ENCODE measurements around the gene MYO19. TPM values are rescaled to one million over a fixed set of nuclear protein-coding genes. Genes with fewer than 3 reads are reported as not detected.

Gene MYO19
- total and polyA plus RNA-seq, 2 of the 8 experiments (the other 6 are each of a cell fraction or from before 2014, with no cell fraction given): 126 to 163 TPM

DNA sequence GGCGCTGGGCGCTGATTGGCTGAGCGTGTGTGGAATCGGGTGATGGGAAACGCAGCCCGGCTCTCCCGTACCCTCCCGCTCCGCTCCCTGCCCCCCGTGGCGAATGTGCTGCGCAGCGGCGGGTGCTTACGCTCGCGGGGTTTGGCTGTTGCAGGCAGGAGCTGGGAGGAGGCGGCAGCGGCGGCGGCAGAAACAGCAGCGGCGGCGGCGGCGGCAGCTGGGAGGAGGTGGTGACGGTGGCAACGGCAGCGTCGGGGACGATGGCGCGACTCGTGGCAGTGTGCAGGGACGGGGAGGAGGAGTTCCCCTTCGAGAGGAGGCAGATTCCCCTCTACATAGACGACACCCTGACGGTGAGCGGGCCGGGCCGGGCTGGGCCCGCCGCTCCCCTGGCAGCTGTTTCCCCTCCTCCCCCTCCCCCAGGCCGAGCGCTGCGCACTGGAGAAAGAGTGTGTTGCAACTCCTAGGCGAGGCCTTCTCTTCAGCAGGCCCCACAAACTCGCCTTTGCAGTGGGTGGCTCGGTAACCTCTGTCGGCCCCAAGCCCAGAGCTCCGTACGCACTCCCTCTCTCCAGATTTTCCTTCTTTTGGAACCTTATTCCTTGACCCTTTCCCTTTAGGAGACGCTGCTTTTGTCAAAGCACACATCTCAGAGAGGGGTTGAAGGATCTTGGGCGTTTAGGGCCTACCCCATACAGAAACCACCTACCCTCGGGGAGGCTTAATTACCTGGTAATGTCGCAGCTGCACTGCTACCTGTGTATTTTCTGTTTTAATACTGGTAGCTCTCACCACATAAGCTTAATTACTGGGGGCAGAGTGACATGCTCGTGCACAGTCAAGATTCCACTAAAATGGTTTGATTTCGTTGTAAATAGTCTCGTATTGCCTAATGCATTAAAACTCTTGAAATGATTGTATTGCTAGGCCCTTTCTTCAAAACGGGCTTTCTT lies 11.1 kb upstream of the MYO19 start (continued):
- TF ChIP-seq KDM4A (IDR thresholded peaks at IDR 0.05; ENCODE audit: low read depth, low read length, severe bottlenecking) (no peak), BRCA1 (IDR thresholded peaks at IDR 0.05; ENCODE audit: low read depth, low read length) (no peak), HDAC2 (IDR thresholded peaks at IDR 0.05; ENCODE audit: borderline replicate concordance in 1 of 2, low read depth in 2 of 2, low read length in 2 of 2) (no peak), RNF2 (IDR thresholded peaks at IDR 0.05; ENCODE audit: borderline replicate concordance, low read depth, low read length, missing control alignments, poor library complexity, severe bottlenecking) (no peak), GTF2F1 (IDR thresholded peaks at IDR 0.05; ENCODE audit: borderline replicate concordance, low read depth, low read length) (no peak), E2F6 (IDR thresholded peaks at IDR 0.05) (peak; percentile 8; the same call in 1 of the 2 replicates), SP4 (IDR thresholded peaks at IDR 0.05; ENCODE audit: low read length) (no peak), CREB1 (IDR thresholded peaks at IDR 0.05) (peak; percentile 70), CBX8 (IDR thresholded peaks at IDR 0.05; ENCODE audit: borderline replicate concordance, low read depth, low read length) (no peak), EZH2 (IDR thresholded peaks at IDR 0.05; ENCODE audit: low read depth, low read length, severe bottlenecking) (no peak), ATF3 (IDR thresholded peaks at IDR 0.05; ENCODE audit: insufficient read depth, low read depth, low read length) (no peak), EGR1 (IDR thresholded peaks at IDR 0.05; ENCODE audit: borderline replicate concordance, low read depth, low read length) (no peak), TEAD4 (IDR thresholded peaks at IDR 0.05; ENCODE audit: low read depth, low read length) (no peak), POLR2A (IDR thresholded peaks at IDR 0.05; ENCODE audit: control extremely low read depth in 1 of 2, low read depth in 2 of 2, low read length in 2 of 2) (peak; percentile 64 to 72), TCF12 (IDR thresholded peaks at IDR 0.05; ENCODE audit: low read depth, low read length) (no peak), CTBP2 (IDR thresholded peaks at IDR 0.05; ENCODE audit: borderline replicate concordance, insufficient read depth, insufficient read length, low read length) (no peak), RAD21 (IDR thresholded peaks at IDR 0.05 in 1 of 2, conservative IDR thresholded peaks at IDR 0.05 in 1 of 2; ENCODE audit: low read depth in 2 of 2, low read length in 2 of 2) (no peak), JUN (IDR thresholded peaks at IDR 0.05; ENCODE audit: low read depth, low read length) (no peak), BCL11A (IDR thresholded peaks at IDR 0.05; ENCODE audit: low read depth in 2 of 2, low read length in 2 of 2) (no peak), TAF7 (optimal IDR thresholded peaks at IDR 0.05; ENCODE audit: borderline replicate concordance, low read depth, low read length) (no peak)
- TF ChIP-seq, protein P1, sequence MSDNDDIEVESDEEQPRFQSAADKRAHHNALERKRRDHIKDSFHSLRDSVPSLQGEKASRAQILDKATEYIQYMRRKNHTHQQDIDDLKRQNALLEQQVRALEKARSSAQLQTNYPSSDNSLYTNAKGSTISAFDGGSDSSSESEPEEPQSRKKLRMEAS (IDR thresholded peaks at IDR 0.05): peak; percentile 50

Data from H1 (cell line).